Measurements from ENCODE around the gene BEST4. TPM values are rescaled to one million over a fixed set of nuclear protein-coding genes. Genes with fewer than 3 reads are reported as not detected.

The BEST4 gene
- total and polyA plus RNA-seq, 2 of the 13 experiments (the other 11 are each of a cell fraction or from before 2014, with no cell fraction given), result 0.77 to 1.4 TPM

GRCh38 chr1:44785501-44786137 is 2.4 kb downstream of the BEST4 start (continued):
- TF ChIP-seq, protein P1, sequence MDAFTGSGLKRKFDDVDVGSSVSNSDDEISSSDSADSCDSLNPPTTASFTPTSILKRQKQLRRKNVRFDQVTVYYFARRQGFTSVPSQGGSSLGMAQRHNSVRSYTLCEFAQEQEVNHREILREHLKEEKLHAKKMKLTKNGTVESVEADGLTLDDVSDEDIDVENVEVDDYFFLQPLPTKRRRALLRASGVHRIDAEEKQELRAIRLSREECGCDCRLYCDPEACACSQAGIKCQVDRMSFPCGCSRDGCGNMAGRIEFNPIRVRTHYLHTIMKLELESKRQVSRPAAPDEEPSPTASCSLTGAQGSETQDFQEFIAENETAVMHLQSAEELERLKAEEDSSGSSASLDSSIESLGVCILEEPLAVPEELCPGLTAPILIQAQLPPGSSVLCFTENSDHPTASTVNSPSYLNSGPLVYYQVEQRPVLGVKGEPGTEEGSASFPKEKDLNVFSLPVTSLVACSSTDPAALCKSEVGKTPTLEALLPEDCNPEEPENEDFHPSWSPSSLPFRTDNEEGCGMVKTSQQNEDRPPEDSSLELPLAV (CRISPR knock-in tag; conservative IDR thresholded peaks at IDR 0.05; ENCODE audit: low read depth), result no peak
- no peak for TF ChIP-seq ZNF383 (CRISPR knock-in tag; IDR thresholded peaks at IDR 0.05; ENCODE audit: borderline replicate concordance)
- no peak for TF ChIP-seq SMYD3 (CRISPR knock-in tag; IDR thresholded peaks at IDR 0.05)
- no peak for TF ChIP-seq SP140L (CRISPR knock-in tag; IDR thresholded peaks at IDR 0.05; ENCODE audit: borderline replicate concordance)
- TF ChIP-seq HNRNPLL (IDR thresholded peaks at IDR 0.05; ENCODE audit: low read depth, low read length, poor library complexity, severe bottlenecking), result no peak
- TF ChIP-seq HMG20B (CRISPR knock-in tag; conservative IDR thresholded peaks at IDR 0.05), result no peak
- TF ChIP-seq ZNF543 (CRISPR knock-in tag; IDR thresholded peaks at IDR 0.05), result 0 out of 2 replicates have a peak, but pooled peaks have one; percentile 50
- TF ChIP-seq ZFY (CRISPR knock-in tag; IDR thresholded peaks at IDR 0.05), result no peak
- TF ChIP-seq GZF1 (CRISPR knock-in tag; IDR thresholded peaks at IDR 0.05), result no peak
- no peak for TF ChIP-seq GLI4 (CRISPR knock-in tag; IDR thresholded peaks at IDR 0.05; ENCODE audit: borderline replicate concordance)
- TF ChIP-seq ZNF343 (CRISPR knock-in tag; IDR thresholded peaks at IDR 0.05), result 0 out of 2 replicates have a peak, but pooled peaks have one; percentile 58

- intact Hi-C loops (cut with micrococcal nuclease; ENCODE audit: unreplicated experiment), result no loop called here
- TF ChIP-seq SKIL (CRISPR knock-in tag; IDR thresholded peaks at IDR 0.05; ENCODE audit: borderline replicate concordance) (no peak), ZNF883 (CRISPR knock-in tag; IDR thresholded peaks at IDR 0.05; ENCODE audit: not compliant biosample characterization) (peak; percentile 1)
- TF ChIP-seq, protein P2, sequence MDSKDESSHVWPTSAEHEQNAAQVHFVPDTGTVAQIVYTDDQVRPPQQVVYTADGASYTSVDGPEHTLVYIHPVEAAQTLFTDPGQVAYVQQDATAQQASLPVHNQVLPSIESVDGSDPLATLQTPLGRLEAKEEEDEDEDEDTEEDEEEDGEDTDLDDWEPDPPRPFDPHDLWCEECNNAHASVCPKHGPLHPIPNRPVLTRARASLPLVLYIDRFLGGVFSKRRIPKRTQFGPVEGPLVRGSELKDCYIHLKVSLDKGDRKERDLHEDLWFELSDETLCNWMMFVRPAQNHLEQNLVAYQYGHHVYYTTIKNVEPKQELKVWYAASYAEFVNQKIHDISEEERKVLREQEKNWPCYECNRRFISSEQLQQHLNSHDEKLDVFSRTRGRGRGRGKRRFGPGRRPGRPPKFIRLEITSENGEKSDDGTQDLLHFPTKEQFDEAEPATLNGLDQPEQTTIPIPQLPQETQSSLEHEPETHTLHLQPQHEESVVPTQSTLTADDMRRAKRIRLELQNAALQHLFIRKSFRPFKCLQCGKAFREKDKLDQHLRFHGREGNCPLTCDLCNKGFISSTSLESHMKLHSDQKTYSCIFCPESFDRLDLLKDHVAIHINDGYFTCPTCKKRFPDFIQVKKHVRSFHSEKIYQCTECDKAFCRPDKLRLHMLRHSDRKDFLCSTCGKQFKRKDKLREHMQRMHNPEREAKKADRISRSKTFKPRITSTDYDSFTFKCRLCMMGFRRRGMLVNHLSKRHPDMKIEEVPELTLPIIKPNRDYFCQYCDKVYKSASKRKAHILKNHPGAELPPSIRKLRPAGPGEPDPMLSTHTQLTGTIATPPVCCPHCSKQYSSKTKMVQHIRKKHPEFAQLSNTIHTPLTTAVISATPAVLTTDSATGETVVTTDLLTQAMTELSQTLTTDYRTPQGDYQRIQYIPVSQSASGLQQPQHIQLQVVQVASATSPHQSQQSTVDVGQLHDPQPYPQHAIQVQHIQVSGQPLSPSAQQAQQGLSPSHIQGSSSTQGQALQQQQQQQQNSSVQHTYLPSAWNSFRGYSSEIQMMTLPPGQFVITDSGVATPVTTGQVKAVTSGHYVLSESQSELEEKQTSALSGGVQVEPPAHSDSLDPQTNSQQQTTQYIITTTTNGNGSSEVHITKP (CRISPR knock-in tag; IDR thresholded peaks at IDR 0.05; ENCODE audit: low read depth), result no peak
Observed at GRCh38 chr1:44785029-44785380, 3.0 kb downstream of the BEST4 start.

More at GRCh38 chr1:44785029-44785380, 3.0 kb downstream of the BEST4 start:
- Histone ChIP-seq H3K9me3 (ENCODE audit: low read length) (no peaks in the 10 kb centered on the region), H3K27ac (ENCODE audit: extremely low read length, insufficient read depth, low read length) (no peak overlapping the region), H3K79me2 (ENCODE audit: insufficient read depth, low read length) (no peaks in the 10 kb centered on the region), H3K4me2 (ENCODE audit: low read depth, low read length) (peak overlapping the region; percentile 76), H3K4me1 (ENCODE audit: insufficient read depth, low read length) (peaks cover 53% of the 10 kb centered on the region), H2AFZ (ENCODE audit: low read length) (no peak overlapping the region), H4K20me1 (ENCODE audit: insufficient read depth, low read length) (no peaks in the 10 kb centered on the region), H3K36me3 (replicated peaks in 1 of 2; ENCODE audit: control insufficient read depth in 1 of 2, insufficient read depth in 2 of 2, low read length in 2 of 2) (no peaks in the 10 kb centered on the region), H3K4me3 (replicated peaks in 1 of 3; ENCODE audit: insufficient read depth in 1 of 3, low read depth in 2 of 3, low read length in 3 of 3) (peak overlapping the region; percentile 54 to 79 (median 61)), H3K9ac (ENCODE audit: insufficient read depth, low read depth, low read length) (peak overlapping the region; percentile 83), H3K27me3 (ENCODE audit: control insufficient read depth in 1 of 2, insufficient read depth in 2 of 2, low read length in 2 of 2) (peaks cover 3 to 13% of the 10 kb centered on the region in 2 experiments; a peak in 2 of 5 replicates)
- 39% methylated on average over 6 of the region's 6 CpGs for WGBS (ENCODE audit: low lambda C conversion rate)
- no peak for DNase-seq (ENCODE audit: low spot score)
- peak; percentile 9 for ATAC-seq
- BruUV-seq (replicated peaks), result no TSS peak
- in situ Hi-C loops (cut with HindIII; ENCODE audit: extremely low pct_ligation_motif_present, low pct_unique_long_range_greater_than_20kb), result no loop called here
- FAIRE-seq, result no peak
- ChIA-PET CTCF (ENCODE audit: low intra/inter-chr PET ratio, low total read pairs) (no interaction called here), POLR2A (interaction anchor here (1.0 to 3.6 kb wide), 10 partner anchors 9 to 518 kb away, joined by 3 to 47 read pairs (median 10); partner anchors contain the start of genes BTBD19, DYNLT4, EIF2B3 and PLK3)

Data from HepG2 (cell line).